ENCODE measurements around the gene MLLT3.

GRCh38 chr9:20550326-20550725 is 72.0 kb downstream of the MLLT3 start:
- TF ChIP-seq, protein P1, sequence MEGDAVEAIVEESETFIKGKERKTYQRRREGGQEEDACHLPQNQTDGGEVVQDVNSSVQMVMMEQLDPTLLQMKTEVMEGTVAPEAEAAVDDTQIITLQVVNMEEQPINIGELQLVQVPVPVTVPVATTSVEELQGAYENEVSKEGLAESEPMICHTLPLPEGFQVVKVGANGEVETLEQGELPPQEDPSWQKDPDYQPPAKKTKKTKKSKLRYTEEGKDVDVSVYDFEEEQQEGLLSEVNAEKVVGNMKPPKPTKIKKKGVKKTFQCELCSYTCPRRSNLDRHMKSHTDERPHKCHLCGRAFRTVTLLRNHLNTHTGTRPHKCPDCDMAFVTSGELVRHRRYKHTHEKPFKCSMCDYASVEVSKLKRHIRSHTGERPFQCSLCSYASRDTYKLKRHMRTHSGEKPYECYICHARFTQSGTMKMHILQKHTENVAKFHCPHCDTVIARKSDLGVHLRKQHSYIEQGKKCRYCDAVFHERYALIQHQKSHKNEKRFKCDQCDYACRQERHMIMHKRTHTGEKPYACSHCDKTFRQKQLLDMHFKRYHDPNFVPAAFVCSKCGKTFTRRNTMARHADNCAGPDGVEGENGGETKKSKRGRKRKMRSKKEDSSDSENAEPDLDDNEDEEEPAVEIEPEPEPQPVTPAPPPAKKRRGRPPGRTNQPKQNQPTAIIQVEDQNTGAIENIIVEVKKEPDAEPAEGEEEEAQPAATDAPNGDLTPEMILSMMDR (IDR thresholded peaks at IDR 0.05) = no peak
- TF ChIP-seq POLR2A (IDR thresholded peaks at IDR 0.05) = no peak

All from right lobe of liver (tissue), 4 donors.